Activated CD4-positive, alpha-beta T cell treated with anti-CD3 and anti-CD28 coated beads for 4 hours (primary cell): ENCODE measurements around the gene STK10.
"Not testable (repeated sequence)": the region's sequence is repeated elsewhere in the genome, so short reads cannot be mapped to it uniquely, and the experiment has no call there.

Source experiments
- DNase-seq, 2 donors: peaks; one replicate each; pipeline ENCODE4 v3.0.0-alpha.2; 2020

The STK10 gene

GRCh38 chr5:172188033-172188892, at the start of gene STK10:
TSS of gene STK10 (minus strand) at chr5:172188224. CDS start at chr5:172188042, 182 bp downstream.
- peak; percentile 86 to 88 for DNase-seq

DNA sequence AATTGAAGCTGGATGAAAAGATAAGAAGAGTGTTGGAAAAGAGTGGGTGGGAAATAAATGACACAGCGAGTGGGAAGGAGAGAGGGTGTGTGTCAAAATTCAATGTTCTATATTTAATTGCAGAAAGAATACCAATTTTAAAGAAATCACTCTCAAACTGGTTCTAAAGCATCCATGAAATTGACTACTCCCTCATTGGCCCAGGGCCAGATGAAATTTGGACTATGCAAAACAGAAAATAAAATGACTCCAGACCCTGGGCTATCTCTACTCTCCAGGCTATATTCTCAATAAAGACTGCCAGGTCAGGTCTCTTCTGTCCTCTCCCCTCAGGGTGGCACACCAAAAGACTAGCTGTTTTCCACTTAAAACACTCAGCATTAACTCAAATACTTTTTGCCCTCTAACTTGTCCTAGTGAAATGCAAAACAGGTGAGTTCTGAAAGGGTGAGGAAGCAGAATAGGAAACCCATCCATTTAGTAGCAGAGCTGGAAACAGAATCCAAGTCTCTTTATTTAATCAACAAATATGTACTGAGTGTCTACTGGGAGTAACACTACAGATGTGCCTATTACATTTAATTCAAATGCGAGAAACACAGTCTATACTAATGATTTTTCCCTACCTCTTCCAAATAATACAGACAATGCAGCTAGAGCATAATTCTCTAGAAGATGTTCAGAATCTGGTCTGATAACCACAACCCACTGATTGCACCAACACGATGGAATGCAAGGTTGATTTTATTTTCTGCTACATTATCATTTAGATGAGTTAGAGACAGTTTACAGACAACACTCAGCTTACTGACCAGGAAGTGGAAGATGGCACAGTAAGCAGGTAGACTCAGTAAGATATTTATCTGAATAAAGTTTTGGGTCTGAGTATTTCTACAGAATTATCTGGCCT, 48.1 kb upstream of the STK10 start:
- DNase-seq, result no peak

GRCh38 chr5:172235132-172235780, 47.2 kb upstream of the STK10 start:
- no peak for DNase-seq

DNA sequence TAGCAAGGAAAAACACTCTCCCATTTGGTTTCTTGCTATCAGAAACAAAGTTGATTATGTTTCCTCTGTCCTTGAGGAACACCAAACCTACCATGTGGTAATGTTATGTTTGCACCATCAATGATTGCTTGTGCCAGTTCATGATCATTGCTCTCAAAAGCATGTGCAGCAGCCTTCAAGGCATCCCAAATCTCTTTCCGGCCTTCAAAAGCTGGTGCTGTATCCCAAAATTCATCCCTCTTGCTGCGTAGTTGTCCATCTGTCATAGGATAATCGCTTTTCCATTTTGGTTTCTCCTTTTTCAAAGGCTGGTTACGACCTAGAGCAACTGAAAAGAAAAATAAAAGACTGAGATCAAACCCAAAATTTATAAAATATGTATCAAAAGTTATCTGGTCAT, 46.0 kb upstream of the STK10 start:
- DNase-seq, result no peak

DNA sequence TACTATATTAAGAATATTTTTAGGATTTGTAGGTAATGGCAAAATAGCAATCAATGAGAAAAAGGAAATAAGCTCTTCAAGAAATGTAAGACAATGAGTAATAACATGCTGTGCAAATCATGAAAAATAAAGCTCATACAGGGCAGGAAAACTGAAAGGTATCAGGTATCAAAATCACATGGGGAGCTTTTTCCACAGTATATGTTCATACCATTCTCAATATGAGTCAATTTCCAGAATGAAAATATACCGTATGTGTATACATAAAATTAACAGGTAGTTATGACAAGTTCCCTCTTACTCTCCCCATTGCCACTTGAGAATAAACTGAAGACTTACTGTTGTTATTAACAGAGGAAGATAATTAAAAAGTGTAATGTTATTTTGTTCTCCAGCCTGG, 41.9 kb upstream of the STK10 start:
- no peak for DNase-seq

- DNase-seq, result no peak
Observed at GRCh38 chr5:172224996-172225395, 37.0 kb upstream of the STK10 start.

DNA sequence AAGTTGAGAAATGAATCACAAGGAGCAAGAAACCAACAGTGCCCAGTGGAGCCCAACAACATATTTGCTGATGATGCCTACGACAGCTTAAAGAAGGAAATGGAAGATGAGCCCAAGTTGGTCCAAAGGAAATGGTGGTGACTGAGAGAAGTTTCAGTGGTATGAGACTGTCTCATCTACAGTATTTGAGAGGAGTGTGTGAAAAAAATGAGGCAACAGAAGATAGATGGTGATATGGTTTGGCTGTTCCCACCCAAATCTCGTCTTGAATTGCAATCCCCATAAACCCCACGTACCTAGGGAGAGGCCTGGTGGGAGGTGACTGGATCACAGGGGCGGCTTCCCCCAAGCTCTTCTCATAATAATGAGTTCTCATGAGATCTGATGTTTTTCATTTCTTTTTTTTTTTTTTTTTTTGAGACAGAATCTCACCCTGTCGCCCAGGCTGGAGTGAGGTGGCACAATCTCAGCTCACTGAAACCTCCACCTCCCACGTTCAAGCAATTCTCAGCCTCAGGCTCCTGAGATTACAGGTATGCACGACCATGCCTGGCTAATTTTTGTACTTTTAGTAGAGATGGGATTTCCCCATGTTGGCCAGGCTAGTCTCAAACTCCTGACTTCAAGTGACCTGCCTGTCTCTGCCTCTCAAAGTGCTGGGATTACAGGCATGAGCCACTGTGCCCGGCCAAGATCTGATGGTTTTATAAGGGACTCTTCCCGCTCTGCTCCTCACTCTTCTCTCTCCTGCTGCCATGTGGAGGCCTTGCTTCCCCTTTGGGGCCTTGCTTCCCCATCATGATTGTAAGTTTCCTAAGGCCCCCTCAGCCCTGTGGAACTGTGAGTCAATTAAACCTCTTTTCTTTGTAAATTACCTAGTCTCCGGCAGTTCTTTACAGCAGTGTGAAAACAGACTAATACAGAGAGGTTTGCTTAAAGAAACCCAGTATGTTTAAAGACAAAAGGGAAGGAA, 36.2 kb upstream of the STK10 start:
- DNase-seq, result peak; percentile 16 to 17

GRCh38 chr5:172219296-172219695, 31.3 kb upstream of the STK10 start:
- no peak for DNase-seq

DNA sequence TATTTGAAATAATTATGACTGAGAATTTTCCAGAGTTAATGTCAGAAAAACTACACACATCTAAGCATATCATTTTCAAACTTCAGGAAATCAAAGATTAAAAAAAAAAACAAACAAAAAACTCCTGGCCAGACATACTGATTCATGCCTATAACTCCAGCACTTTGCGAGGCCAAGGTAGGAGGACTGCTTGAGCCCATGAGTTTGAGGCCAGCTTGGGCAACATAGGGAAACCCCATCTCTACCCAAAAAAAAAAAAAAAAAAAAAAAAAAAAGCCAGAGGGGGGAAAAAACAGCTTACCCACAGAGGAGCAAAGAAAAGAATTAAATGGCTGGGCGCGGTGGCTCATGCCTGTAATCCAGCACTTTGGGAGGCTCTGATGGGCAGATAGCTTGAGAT, 28.3 kb upstream of the STK10 start:
- DNase-seq, result no peak

DNA sequence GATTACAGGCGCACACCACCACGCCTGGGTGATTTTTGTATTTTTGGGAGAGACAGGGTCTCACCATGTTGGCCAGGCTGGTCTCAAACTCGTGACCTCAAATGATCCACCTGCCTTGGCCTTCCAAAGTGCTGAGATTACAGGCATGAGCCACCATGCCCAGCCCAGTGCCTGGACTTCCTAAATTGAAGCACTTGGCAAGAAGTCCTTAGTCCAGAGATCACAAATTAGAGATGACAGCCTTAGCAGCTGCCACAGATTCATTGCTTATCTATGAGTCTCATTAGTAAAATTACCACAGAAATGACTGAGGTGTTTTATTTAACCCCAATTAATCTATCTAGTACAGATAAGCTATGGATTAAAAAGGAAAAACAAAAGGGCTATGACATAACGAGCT, 25.1 kb upstream of the STK10 start:
- no peak for DNase-seq

DNA sequence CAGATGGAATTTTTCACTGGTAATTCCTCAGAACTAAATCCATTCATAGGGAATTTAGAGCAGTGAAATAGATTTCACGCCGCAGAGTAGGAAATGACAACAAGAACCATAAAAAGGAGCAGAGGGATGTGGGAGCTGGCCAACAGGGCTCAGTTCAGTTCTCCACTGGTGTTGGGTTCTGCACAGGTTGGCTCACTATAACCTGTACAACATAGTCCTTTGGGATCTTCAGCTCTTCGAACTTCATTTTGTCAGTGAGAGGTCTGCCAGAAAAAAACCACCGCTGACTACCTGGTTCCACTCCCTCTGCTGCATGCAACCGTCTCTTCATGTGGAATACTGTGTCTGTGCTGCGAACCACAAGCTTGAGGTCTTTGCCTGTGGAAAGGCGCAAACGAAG, 23.7 kb upstream of the STK10 start:
- no peak for DNase-seq

GRCh38 chr5:172209714-172210113, 21.7 kb upstream of the STK10 start:
- no peak for DNase-seq

DNA sequence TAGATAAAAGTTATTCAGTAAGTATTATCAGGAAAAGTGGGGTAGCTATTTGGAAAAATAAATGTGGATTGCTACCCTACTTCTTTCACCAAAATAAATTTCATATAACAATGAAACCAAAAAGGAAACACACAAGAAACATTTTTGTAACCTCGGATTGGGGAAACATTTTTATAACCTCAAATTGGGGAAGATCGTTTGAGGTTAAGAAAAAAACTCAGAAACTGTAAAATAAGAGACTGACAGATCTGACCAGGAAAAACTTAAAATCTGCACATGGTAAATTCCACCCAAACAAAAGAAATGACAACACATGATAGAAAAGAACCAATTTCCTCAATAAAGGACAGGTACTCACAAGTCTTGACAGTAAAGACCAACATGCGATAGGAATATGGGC, 19.5 kb upstream of the STK10 start:
- DNase-seq, result no peak

GRCh38 chr5:172205984-172206383, 18.0 kb upstream of the STK10 start:
- not testable (repeated sequence) for DNase-seq

- no peak for DNase-seq
Observed at GRCh38 chr5:172200476-172200875, 12.5 kb upstream of the STK10 start.

GRCh38 chr5:172199446-172199845, 11.4 kb upstream of the STK10 start:
- DNase-seq, result no peak

- not testable (repeated sequence) for DNase-seq
Observed at GRCh38 chr5:172197775-172198174, 9.8 kb upstream of the STK10 start.

DNA sequence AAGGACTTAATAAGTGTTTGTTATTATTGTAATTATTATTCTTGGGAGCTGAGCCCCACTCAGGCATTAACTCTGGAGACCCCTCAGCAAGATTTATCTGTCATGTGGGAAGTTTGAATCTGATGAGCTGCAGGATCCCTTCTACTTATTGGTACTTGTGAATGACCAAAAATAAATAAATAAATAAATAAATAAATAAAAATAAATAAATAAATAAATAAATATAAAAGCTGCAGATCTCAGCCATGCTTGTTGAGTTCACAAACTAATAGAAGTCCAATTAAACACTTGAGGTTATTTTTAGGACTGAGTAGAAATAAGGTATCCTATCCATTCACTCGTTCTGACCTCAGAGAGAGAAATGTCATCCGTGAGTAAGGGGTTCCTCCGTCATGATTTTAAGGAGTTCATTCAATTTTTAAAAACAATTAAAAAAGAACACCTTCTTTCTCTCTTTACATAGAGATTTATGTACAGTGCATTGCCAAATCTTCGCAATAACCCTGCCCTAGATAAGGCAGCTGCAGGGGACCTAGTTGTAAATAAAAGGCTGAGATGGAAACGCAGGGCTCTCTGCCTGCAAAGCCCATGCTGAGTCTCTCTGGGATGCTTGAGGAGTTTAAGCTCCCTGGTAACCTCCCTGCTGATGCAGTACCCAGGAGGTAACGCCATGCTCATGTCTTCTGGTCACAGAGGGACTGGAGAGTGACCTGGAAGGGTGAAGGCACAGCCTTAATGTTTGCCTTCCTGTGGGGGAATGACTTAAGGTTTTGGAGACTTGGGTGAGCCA, 7.2 kb upstream of the STK10 start:
- DNase-seq, result no peak

- DNase-seq, result no peak
Observed at GRCh38 chr5:172193872-172194271, 5.8 kb upstream of the STK10 start, which contains the start of gene EFCAB9. TSS of gene EFCAB9 (plus strand) at chr5:172194172. CDS start at chr5:172194173, 1 bp downstream.

- DNase-seq, result no peak
Observed at GRCh38 chr5:172189693-172190296, 1.8 kb upstream of the STK10 start.
